Adrenal gland (tissue), 5 donors: ENCODE results near the gene PAQR5.

Source experiments
- POLR2A ChIP-seq, 2 donors: fragments of 450-650 bp; IDR thresholded peaks; one replicate each; pipeline ENCODE4 v1.6.1; 2017; ENCODE audit warnings: antibody characterized with exemption in 2 of 2, mild to moderate bottlenecking in 2 of 2, moderate library complexity in 1 of 2
- TF ChIP-seq, protein P1 (sequence below), 6 experiments: fragments of 450-650 bp in 4 of 6; fragments of 200-600 bp in 2 of 6; sonication (generic) in 1 of 6; IDR thresholded peaks; 1 replicate in 5 of 6; 2 replicates in 1 of 6; pipeline versions ENCODE4 v1.5.1 to v1.8.0; 2016 to 2021; ENCODE audit warnings: antibody characterized with exemption in 6 of 6, mild to moderate bottlenecking in 2 of 6, moderate library complexity in 1 of 6
- donor health status: DM: no; HTN: no; CAD: no.

- TF ChIP-seq, protein P1, sequence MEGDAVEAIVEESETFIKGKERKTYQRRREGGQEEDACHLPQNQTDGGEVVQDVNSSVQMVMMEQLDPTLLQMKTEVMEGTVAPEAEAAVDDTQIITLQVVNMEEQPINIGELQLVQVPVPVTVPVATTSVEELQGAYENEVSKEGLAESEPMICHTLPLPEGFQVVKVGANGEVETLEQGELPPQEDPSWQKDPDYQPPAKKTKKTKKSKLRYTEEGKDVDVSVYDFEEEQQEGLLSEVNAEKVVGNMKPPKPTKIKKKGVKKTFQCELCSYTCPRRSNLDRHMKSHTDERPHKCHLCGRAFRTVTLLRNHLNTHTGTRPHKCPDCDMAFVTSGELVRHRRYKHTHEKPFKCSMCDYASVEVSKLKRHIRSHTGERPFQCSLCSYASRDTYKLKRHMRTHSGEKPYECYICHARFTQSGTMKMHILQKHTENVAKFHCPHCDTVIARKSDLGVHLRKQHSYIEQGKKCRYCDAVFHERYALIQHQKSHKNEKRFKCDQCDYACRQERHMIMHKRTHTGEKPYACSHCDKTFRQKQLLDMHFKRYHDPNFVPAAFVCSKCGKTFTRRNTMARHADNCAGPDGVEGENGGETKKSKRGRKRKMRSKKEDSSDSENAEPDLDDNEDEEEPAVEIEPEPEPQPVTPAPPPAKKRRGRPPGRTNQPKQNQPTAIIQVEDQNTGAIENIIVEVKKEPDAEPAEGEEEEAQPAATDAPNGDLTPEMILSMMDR (IDR thresholded peaks at IDR 0.05) = no peak
- TF ChIP-seq POLR2A (IDR thresholded peaks at IDR 0.05) = no peak
Measured at GRCh38 chr15:69318033-69318432, 19.3 kb downstream of the PAQR5 start.
